ENCODE measurements around the gene GLTP. TPM values are rescaled to one million over a fixed set of nuclear protein-coding genes. Genes with fewer than 3 reads are reported as not detected.

The GLTP gene
- total and polyA plus RNA-seq, 2 of the 4 experiments (the other 2 are of a cell fraction) = 34.4 to 58.4 TPM

DNA sequence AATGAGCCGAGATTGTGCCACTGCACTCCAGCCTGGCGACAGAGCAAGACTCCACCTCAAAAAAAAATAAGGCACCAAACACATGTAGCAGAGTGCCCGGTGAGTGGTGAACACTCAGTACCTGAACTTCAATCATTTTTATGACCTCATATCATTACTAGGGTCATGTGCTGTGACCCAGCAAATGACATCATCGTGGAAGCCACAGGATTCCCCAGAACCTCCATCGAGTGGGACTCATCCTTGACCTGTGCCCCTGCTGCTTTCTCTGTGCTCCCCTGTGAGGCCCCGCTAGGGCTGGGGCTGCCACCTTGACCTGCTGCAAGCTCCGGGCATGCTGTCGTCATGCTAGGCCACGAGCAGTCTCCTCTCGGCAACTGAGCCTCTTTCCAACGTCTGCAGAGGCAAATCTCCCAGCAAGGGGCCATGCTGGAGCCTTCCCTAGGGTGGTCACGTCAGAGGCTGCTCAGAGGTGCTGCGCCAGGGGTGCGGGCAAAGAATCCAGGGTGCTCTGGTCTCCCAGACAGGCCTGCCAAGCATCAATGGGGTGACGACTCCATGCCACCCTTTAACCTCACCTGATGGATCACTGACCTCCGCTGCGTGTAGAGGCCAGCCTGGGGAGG lies 18.5 kb downstream of the GLTP start:
- Histone ChIP-seq H4K20me1 (ENCODE audit: insufficient read depth, low read length) (peaks cover 29% of the 10 kb centered on the region), H3K18ac (ENCODE audit: low read depth, low read length) (no peak overlapping the region), H3K9ac (ENCODE audit: low read depth, low read length) (no peak overlapping the region), H3K23ac (ENCODE audit: low read depth, low read length) (no peak overlapping the region), H2AFZ (replicated peaks; ENCODE audit: low read length, poor library complexity) (no peak overlapping the region), H3K4me3 (ENCODE audit: insufficient read depth, low read depth, low read length) (no peak overlapping the region), H4K91ac (ENCODE audit: insufficient read depth, low read depth, low read length) (no peak overlapping the region), H2AK9ac (replicated peaks; ENCODE audit: low read depth, low read length, poor library complexity) (peak overlapping the region; percentile 74), H3K14ac (replicated peaks; ENCODE audit: low read depth, low read length) (no peak overlapping the region), H3K36me3 (ENCODE audit: control insufficient read depth, insufficient read depth, low read length) (peaks cover 19% of the 10 kb centered on the region), H3K9me1 (ENCODE audit: insufficient read depth, low read length) (peaks cover 17% of the 10 kb centered on the region), H2BK20ac (ENCODE audit: low read depth, low read length) (no peak overlapping the region), H2BK120ac (ENCODE audit: low read depth, low read length) (no peak overlapping the region), H2BK5ac (ENCODE audit: low read depth, low read length, poor library complexity, severe bottlenecking) (no peak overlapping the region), H3K79me1 (ENCODE audit: low read depth in 1 of 2, low read length in 2 of 2) (peaks cover 13 to 54% of the 10 kb centered on the region in 2 experiments), H3K56ac (ENCODE audit: extremely low read depth, insufficient read depth, low read length) (no peak overlapping the region), H3K4ac (ENCODE audit: low read depth, low read length) (no peak overlapping the region), H3K4me1 (ENCODE audit: control insufficient read depth, insufficient read depth, low read length) (peaks cover 10% of the 10 kb centered on the region), H2AK5ac (ENCODE audit: low read depth, low read length) (no peak overlapping the region), H4K8ac (ENCODE audit: low read depth in 2 of 2, low read length in 2 of 2) (no peak overlapping the region), H3K27me3 (ENCODE audit: control insufficient read depth, insufficient read depth, low read length) (no peaks in the 10 kb centered on the region), H4K5ac (ENCODE audit: low read depth, low read length) (no peak overlapping the region), H3K9me3 (ENCODE audit: control insufficient read depth, insufficient read depth, low read length) (no peaks in the 10 kb centered on the region), H3K27ac (ENCODE audit: insufficient read depth, low read length) (no peak overlapping the region), H2BK15ac (ENCODE audit: low read depth, low read length) (no peak overlapping the region), H3K4me2 (ENCODE audit: low read depth, low read length) (no peak overlapping the region)
- 80% methylated on average over 15 of the region's 17 CpGs; no CpG with 5 or more reads in 1 of the 2 experiments for WGBS, 2 experiments (ENCODE audit: extremely low coverage in 2 of 2, insufficient read length in 1 of 2)
- dilution Hi-C loops (cut with HindIII; ENCODE audit: low sequenced_read_pairs, unreplicated experiment) (no loop called here), intact Hi-C loops (cut with micrococcal nuclease) (no loop called here), in situ Hi-C loops (cut with MboI; ENCODE audit: low sequenced_read_pairs) (no loop called here)
- DNase-seq = peak; percentile 20
- CTCF ChIA-PET = no interaction called here
- BruUV-seq (replicated peaks) = no TSS peak
- no peak for TF ChIP-seq MAFK (IDR thresholded peaks at IDR 0.05; ENCODE audit: low read depth, low read length)
- no peak for TF ChIP-seq RAD21 (IDR thresholded peaks at IDR 0.05; ENCODE audit: low read length)
- TF ChIP-seq FOS (IDR thresholded peaks at IDR 0.05; ENCODE audit: low read depth, low read length) = no peak
- no peak for TF ChIP-seq MAZ (IDR thresholded peaks at IDR 0.05; ENCODE audit: borderline replicate concordance, low read depth, low read length)
- TF ChIP-seq CHD1 (IDR thresholded peaks at IDR 0.05; ENCODE audit: low read depth, low read length) = no peak
- TF ChIP-seq, protein P1, sequence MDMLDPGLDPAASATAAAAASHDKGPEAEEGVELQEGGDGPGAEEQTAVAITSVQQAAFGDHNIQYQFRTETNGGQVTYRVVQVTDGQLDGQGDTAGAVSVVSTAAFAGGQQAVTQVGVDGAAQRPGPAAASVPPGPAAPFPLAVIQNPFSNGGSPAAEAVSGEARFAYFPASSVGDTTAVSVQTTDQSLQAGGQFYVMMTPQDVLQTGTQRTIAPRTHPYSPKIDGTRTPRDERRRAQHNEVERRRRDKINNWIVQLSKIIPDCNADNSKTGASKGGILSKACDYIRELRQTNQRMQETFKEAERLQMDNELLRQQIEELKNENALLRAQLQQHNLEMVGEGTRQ (IDR thresholded peaks at IDR 0.05; ENCODE audit: low read depth, low read length) = no peak
- TF ChIP-seq, protein P2, sequence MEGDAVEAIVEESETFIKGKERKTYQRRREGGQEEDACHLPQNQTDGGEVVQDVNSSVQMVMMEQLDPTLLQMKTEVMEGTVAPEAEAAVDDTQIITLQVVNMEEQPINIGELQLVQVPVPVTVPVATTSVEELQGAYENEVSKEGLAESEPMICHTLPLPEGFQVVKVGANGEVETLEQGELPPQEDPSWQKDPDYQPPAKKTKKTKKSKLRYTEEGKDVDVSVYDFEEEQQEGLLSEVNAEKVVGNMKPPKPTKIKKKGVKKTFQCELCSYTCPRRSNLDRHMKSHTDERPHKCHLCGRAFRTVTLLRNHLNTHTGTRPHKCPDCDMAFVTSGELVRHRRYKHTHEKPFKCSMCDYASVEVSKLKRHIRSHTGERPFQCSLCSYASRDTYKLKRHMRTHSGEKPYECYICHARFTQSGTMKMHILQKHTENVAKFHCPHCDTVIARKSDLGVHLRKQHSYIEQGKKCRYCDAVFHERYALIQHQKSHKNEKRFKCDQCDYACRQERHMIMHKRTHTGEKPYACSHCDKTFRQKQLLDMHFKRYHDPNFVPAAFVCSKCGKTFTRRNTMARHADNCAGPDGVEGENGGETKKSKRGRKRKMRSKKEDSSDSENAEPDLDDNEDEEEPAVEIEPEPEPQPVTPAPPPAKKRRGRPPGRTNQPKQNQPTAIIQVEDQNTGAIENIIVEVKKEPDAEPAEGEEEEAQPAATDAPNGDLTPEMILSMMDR (conservative IDR thresholded peaks at IDR 0.05; ENCODE audit: low read depth, low read length) = no peak
- TF ChIP-seq SMC3 (IDR thresholded peaks at IDR 0.05; ENCODE audit: low read depth, low read length) = no peak
- TF ChIP-seq CEBPB (IDR thresholded peaks at IDR 0.05; ENCODE audit: low read depth, low read length) = no peak
- TF ChIP-seq BHLHE40 (IDR thresholded peaks at IDR 0.05; ENCODE audit: low read depth, low read length) = no peak
- no peak for TF ChIP-seq MXI1 (IDR thresholded peaks at IDR 0.05; ENCODE audit: borderline replicate concordance, low read depth, low read length)
- no peak for TF ChIP-seq NFE2L2 (IDR thresholded peaks at IDR 0.05; ENCODE audit: low read depth, low read length)
- TF ChIP-seq RFX5 (IDR thresholded peaks at IDR 0.05; ENCODE audit: low read depth, low read length) = no peak
- TF ChIP-seq POLR2A (IDR thresholded peaks at IDR 0.05; ENCODE audit: low read depth, low read length) = no peak
- TF ChIP-seq RCOR1 (IDR thresholded peaks at IDR 0.05; ENCODE audit: insufficient replicate concordance, low read length) = no peak
- TF ChIP-seq, protein P3, sequence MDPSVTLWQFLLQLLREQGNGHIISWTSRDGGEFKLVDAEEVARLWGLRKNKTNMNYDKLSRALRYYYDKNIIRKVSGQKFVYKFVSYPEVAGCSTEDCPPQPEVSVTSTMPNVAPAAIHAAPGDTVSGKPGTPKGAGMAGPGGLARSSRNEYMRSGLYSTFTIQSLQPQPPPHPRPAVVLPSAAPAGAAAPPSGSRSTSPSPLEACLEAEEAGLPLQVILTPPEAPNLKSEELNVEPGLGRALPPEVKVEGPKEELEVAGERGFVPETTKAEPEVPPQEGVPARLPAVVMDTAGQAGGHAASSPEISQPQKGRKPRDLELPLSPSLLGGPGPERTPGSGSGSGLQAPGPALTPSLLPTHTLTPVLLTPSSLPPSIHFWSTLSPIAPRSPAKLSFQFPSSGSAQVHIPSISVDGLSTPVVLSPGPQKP (IDR thresholded peaks at IDR 0.05; ENCODE audit: borderline replicate concordance, low read depth, low read length) = no peak
- POLR2A ChIA-PET (ENCODE audit: unreplicated experiment) = no interaction called here
- no peak for ATAC-seq (ENCODE audit: low read depth)
